ENCODE results near the gene FASLG.

GRCh38 chr1:172640111-172640510 lies 18.8 kb upstream of the FASLG start:
- TF ChIP-seq POLR2A (IDR thresholded peaks at IDR 0.05) (no peak), CTCF (IDR thresholded peaks at IDR 0.05) (no peak)
